ENCODE results near the gene RHBDD1. TPM values are rescaled to one million over a fixed set of nuclear protein-coding genes. Genes with fewer than 3 reads are reported as not detected.

Gene RHBDD1
- total RNA-seq, 4 donors from 2014 or later, result 7.8 to 28.9 (median 18.0) TPM

DNA sequence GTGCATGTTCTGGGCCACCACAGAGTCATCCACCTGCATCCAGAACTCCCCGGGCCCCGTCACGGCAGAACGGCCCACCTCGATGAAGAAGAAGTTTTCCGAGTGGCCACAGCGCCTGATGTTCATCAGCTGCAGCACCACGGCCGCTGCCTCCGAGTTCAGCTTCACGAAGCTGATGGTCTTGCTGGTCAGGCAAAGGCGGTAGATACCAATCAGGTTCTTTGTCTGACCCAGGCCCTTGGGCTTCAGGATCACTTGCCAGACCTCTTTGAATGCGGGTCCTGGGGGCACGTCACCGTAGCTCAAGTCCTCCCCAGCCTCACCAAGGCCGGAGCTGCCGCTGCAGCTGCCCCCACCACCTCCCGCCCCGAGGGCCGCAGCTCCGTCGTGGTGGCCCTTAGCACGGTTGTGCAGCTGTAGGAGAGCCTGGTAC, 37.8 kb upstream of the RHBDD1 start:
- peak overlapping the region; percentile 61 for H3K4me3 ChIP-seq (ENCODE audit: low read depth, poor library complexity, severe bottlenecking)
- intact Hi-C loops (cut with DNase I; ENCODE audit: low total_unique reads), result loop anchor here (2.0 to 10.0 kb wide), 2 partner anchors 71 to 583 kb away; no protein-coding TSS in a partner anchor
- no peak for TF ChIP-seq POLR2A (IDR thresholded peaks at IDR 0.05)
- TF ChIP-seq, protein P1, sequence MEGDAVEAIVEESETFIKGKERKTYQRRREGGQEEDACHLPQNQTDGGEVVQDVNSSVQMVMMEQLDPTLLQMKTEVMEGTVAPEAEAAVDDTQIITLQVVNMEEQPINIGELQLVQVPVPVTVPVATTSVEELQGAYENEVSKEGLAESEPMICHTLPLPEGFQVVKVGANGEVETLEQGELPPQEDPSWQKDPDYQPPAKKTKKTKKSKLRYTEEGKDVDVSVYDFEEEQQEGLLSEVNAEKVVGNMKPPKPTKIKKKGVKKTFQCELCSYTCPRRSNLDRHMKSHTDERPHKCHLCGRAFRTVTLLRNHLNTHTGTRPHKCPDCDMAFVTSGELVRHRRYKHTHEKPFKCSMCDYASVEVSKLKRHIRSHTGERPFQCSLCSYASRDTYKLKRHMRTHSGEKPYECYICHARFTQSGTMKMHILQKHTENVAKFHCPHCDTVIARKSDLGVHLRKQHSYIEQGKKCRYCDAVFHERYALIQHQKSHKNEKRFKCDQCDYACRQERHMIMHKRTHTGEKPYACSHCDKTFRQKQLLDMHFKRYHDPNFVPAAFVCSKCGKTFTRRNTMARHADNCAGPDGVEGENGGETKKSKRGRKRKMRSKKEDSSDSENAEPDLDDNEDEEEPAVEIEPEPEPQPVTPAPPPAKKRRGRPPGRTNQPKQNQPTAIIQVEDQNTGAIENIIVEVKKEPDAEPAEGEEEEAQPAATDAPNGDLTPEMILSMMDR (IDR thresholded peaks at IDR 0.05), result no peak
- WGBS, 2 donors, result 57 to 60% methylated on average over 22 to 23 of the region's 23 CpGs
- peak in 1 of 2 donors; percentile 87 for DNase-seq (ENCODE audit: low spot score in 2 of 2)

GRCh38 chr2:226798422-226799210, 37.2 kb upstream of the RHBDD1 start:
- peak overlapping the region; percentile 61 for H3K4me3 ChIP-seq (ENCODE audit: low read depth, poor library complexity, severe bottlenecking)
- WGBS, 2 donors, result 2 to 11% methylated on average over 28 to 48 of the region's 80 CpGs
- intact Hi-C loops (cut with DNase I; ENCODE audit: low total_unique reads), result loop anchor here (10.0 kb wide), 1 partner anchor 584 kb away; no protein-coding TSS in a partner anchor
- TF ChIP-seq POLR2A (IDR thresholded peaks at IDR 0.05), result no peak
- TF ChIP-seq, protein P1 (IDR thresholded peaks at IDR 0.05), result no peak
- peak; percentile 39 to 92 for DNase-seq (ENCODE audit: low spot score in 2 of 2)

DNA sequence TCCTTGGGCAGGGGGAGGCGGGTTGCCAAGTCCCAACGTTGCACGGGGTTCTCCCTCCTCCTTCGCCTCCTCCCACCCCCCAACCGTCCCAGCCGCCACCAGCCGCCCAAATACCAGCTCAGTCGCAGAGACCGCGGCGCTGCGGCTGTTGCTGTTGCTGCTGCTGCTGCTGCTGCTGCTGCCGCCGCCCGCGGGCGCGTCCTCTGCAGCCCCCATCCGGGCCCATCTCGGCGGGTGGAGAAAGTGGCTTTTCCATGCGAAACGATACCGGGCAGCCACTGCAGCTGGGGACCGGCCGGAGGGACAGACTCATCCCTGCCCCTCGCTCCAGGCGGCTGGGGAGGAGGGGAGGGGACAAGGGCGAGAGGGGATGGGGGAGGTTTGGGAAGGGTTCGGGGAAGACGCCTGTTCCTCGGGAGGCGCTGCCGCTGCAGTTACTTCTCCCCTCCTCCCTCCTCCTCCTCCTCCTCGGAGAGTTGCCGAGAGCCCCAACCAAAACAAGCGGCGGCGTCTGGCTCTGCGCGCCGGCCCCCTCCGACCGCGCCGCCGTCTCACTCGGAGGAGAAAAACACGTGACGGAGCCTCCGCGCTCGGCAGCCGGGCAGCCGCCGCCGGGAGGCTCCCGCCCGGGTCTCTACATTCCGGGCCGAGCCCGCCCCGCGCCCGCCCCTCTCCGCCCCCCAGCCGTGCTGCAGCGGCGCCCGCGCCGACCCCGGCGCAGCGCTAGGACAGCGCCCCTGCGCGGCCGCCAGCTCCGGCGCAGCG, 36.5 kb upstream of the RHBDD1 start, which contains the start of gene IRS1:
TSS of gene IRS1 (minus strand) at position 610 of the 765 bp plus-strand sequence. CDS start 1,082 bp downstream, outside the sequence.
- peak within 1 kb of the TSS; percentile 61 for H3K4me3 ChIP-seq (ENCODE audit: low read depth, poor library complexity, severe bottlenecking)
- TF ChIP-seq, protein P1 (IDR thresholded peaks at IDR 0.05), result no peak
- no peak for TF ChIP-seq POLR2A (IDR thresholded peaks at IDR 0.05)
- peak; percentile 54 to 93 for DNase-seq (ENCODE audit: low spot score in 2 of 2)
- WGBS, 2 donors, result 0 to 1% methylated on average over 40 to 52 of the region's 82 CpGs
- intact Hi-C loops (cut with DNase I; ENCODE audit: low total_unique reads), result loop anchor here (10.0 kb wide), 1 partner anchor 585 kb away; no protein-coding TSS in a partner anchor

DNA sequence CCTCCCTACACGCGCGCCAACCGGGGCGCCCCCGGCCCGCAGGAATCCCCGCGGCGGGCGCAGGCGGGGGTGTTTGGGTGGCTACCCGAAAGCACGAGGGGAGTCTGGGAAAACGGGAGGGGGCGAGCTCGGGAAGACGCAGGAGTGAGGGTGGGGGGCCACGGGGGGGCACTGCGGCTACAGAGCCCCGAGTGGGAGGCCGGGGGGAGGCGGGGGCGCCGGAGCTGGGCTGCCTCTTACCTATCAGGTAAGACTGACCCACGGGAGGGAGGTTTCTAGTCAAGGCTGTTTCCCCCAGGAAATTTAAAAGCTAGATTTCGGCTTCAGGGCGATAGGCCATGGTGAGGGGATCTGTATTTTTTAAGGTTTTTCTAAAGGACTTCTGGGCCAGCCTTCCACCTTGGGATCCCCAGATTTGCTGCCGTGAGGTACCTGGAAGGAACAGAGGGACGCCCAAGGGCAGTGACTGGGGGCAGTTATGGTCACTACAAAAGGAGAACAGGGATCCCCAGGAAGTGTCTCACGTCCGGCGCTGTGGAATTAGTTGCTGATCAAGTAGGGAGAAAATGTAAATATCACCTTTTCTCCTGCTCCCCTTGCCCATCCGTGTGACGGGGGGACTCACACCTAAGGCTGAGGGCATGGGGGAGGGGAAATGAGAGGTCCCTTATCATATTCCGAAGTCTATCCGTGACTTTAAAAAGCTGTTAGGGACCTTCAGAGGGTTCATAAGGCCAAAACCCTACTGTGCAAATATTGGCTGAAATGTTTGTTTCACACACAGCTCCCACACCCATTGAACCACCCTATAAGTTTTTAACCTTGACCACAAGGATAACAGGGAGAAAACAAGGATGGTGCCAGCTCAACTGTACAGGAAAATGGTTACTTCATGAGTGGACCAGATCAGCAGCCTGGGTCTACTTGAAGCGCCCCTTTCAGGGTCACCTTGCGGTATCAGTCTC, 35.6 kb upstream of the RHBDD1 start:
- peak; percentile 30 to 91 for DNase-seq (ENCODE audit: low spot score in 2 of 2)
- no peak for TF ChIP-seq POLR2A (IDR thresholded peaks at IDR 0.05)
- TF ChIP-seq, protein P1 (IDR thresholded peaks at IDR 0.05), result peak in 1 of 3 donors; percentile 8
- intact Hi-C loops (cut with DNase I; ENCODE audit: low total_unique reads), result loop anchor here (10.0 kb wide), 3 partner anchors 185 to 915 kb away; no protein-coding TSS in a partner anchor
- WGBS, 2 donors, result 11 to 12% methylated on average over 24 to 39 of the region's 39 CpGs
- peak overlapping the region; percentile 7 for H3K4me3 ChIP-seq (ENCODE audit: low read depth, poor library complexity, severe bottlenecking)

Measured in lower leg skin (tissue), 4 donors.